HG03565 (cell line): ENCODE data around the gene PTPRN2.

Experiments used
- ATAC-seq: cut with Tn5 transposase; IDR thresholded peaks from one replicate; pipeline ENCODE4 v1.9.1; 2021; ENCODE audit warnings: mild to moderate bottlenecking, moderate library complexity; ENCODE audit not compliant: unreplicated experiment

The PTPRN2 gene

DNA sequence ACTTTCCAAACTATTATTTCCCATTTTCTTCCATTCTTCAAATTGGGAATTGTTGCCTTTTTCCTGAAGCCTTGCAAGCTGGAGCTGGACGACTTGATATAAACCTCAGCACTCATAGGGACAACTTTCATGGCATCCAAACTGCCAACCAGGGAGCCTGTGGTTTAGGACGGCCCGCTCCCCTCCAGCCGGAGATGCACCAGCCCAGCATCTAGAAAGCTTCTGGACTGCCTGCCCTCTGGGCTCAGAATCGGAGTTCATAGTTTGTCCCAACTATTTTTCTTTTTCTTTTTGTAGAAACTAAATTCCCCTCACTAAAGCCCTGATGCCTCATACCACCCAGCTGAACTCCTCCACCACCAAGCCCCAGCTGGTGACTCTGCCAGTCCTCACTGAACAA is 1050.6 kb downstream of the PTPRN2 start:
- ATAC-seq = no peak

DNA sequence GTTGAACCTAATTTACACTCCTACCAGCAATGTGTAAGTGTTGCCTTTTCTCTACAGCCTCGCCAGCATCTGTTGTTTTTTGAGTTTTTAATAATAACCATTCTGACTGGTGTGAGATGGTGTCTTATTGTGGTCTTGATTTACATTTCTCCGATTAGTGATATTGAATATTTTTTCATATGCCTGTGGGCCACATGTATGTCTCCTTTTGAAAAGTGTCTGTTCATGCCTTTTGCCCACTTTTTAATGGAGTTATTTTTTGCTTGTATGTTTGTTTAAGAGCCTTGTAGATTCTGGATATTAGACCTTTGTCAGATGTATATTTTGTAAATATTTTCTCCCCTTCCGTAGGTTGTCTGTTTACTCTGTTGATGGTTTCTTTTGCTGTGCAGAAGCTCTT is 1055.6 kb downstream of the PTPRN2 start:
- ATAC-seq = no peak

DNA sequence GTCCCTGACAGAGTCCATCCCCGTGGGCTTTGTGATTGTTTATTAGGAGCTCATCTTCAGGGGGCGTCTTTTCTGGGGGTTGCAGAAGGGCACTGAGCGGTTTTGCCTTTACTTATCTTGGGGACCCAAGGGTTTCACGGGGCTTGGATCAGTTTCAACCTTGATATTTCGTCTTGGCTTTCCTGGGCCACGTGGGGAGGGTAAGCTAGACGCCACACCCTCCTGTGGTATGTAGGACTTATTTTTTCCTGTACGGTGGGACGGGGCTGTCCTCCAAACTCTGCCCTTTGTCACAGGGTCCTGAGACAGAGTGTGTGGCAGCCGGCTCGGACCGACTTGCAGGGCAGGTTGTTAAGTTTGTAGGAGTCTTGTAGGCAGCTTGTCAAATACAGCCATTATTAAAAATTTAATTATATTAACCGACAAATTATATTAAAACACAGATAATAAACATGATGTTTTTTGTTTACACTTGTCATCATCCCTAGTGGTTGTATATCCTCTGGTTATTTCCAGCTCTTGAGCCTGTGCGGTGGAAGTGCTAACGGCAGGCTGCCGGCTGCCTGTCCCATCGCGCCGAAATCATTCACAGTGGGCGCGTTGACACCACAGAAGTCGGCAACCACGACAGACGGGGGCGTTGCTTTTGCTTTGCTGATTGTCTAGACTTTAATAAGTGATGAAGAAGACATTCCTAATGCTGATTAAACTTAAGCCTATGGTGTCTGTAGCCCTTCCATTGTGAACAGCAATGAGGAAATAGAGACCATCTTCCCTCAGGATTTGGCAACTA is 1057.7 kb downstream of the PTPRN2 start:
- no peak for ATAC-seq

DNA sequence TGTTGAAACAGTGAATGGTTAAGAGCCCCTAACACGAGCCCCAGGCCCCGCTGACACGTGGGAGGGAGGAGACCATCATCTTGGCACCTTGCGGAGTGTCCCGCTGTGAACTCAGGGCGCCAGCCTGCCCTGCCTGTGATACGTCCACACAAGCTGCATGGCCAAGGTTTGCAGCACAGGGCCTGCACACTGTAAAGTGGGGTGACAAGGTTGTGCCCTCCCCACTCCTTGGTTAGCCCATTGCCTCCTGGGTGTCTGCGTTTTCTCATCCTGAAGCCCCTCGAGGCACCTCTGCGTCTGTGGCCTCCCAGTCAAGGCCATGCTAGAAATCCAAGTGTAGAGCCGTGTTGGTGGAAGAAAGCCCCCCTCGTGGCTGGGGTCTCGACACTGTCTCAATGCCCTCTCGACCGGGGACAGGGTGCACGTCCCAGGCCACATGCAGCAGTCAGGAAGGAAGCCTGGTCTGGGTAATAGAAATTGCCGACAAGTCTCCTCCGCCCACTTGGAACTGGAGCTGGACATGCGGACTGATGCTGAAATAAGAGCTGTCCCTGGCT is 1058.8 kb downstream of the PTPRN2 start:
- ATAC-seq = no peak

DNA sequence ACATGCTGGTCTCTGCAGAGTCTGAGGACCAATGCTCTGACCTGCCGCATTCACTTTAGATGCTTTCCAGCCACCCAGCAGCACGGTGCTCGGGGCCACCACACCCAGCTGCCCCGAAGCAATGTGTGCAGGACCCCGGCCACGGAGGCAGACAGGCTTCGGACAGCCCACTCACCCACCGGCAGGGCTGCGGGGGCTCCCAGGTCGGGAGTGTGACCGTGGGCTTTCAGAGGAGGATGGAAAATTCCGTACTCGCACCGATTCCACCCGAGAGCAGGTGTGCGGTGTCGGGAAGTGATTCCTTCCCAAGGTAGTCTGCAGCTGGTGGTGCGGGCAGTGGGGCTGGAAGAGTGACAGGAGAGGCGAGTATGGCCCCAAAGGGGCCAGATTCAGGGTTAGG is 1059.9 kb downstream of the PTPRN2 start:
- no peak for ATAC-seq

DNA sequence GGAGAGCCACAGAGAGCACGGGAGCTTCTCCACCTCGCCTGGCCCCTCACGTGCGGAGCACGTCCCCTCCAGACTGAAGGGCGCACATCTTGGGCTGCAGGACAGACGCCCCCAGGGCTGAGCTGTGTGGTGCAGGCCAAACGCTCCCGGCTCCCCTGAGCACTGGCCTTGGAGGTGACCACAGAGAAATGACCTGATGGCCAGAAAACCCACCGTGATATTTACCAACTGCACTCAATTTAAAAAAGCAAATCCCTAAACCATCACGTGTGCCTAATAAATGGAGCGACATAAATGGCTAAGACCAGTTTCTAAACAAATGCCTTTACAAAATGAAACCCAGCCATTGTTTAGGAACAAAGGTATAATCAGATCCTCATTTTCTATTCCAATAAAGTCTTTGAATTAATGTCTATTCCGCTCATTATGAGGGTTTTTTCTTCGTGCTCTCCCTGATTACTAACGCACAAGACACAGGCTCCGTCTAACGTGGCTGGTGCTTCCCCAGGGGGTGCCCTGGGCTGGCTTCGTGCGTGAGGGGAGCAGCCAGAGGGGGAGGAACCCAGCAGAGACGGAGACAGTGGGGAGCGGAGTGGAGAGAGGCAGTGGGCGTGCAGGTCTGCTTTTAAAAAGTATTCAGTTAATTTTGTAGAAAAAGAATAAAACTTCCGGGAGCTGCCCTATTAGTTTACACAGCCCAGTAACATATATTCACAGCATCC is 1060.5 kb downstream of the PTPRN2 start:
- no peak for ATAC-seq

DNA sequence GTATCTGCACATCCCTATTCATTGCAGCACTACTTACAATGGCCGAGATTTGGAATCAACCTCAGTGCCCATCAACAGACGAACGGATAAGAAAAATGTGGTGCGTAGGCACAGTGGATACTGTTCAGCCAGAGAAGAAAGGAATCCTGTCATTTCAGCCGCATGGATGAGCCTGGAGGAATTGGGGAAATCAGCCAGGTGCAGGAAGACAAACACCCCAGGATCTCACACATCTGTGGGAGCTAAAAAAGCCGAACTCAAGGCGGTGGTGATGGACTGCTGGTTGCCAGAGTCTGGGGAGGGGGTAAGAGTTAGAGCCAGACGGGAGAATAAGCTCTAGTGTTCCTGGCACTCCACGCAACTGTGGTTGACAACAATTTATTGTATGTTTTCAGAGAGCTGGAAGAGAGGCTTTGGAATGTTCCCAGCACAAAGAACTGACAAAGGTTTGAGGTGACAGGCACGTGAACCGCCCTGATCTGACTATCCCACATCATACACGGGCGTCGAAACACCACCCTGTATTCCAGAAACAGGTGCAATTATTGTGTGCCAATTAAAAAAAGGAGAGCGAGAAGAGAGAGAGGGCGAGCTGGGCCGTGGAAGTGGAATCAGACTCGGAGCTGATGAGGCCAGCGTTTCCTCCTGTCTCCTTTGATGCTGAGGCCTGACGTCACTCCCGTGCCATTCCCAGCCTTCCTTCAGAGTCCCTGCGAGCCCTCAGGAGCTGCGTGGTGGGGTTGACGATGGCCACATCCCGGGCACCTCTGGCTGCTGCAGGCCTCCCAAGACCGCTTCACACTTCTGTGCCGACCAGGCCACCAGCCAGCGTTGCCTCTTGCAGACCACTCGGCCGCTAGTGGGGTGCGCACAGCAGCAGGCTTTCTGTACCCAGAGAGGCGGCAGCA is 1061.4 kb downstream of the PTPRN2 start:
- ATAC-seq = no peak

DNA sequence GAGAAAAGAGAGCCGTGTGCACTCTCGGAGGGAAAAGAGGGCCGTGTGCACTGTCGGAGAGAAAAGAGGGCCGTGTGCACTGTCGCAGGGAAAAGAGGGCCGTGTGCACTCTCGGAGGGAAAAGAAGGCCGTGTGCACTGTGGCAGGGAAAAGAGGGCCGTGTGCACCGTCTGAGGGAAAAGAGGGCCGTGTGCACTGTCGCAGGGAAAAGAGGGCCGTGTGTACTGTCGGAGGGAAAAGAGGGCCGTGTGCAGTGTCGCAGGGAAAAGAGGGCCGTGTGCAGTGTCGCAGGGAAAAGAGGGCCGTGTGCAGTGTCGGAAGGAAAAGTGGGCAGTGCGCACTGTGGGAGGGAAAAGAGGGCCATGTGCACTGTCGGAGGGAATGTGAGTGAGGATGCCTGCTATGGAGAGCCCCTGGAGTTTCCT is 1062.1 kb downstream of the PTPRN2 start:
- no peak for ATAC-seq

DNA sequence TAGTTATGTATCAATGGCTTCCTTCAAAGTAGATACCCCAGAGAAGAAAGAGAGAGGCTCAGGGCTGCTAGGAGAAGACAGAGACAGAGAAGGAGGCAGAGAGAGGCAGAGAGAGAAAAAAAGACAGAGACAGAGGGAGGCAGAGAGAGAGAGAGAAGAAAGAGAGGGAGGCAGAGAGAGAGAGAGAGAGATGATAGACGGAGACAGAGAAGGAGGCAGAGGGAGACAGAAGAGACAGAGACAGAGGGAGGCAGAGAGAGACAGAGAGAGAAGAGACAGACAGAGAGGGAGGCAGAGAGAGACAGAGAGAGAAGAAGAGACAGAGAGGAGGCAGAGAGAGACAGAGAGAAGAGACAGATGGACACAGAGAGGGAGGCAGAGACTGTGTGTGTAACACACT is 1062.9 kb downstream of the PTPRN2 start:
- ATAC-seq = no peak

DNA sequence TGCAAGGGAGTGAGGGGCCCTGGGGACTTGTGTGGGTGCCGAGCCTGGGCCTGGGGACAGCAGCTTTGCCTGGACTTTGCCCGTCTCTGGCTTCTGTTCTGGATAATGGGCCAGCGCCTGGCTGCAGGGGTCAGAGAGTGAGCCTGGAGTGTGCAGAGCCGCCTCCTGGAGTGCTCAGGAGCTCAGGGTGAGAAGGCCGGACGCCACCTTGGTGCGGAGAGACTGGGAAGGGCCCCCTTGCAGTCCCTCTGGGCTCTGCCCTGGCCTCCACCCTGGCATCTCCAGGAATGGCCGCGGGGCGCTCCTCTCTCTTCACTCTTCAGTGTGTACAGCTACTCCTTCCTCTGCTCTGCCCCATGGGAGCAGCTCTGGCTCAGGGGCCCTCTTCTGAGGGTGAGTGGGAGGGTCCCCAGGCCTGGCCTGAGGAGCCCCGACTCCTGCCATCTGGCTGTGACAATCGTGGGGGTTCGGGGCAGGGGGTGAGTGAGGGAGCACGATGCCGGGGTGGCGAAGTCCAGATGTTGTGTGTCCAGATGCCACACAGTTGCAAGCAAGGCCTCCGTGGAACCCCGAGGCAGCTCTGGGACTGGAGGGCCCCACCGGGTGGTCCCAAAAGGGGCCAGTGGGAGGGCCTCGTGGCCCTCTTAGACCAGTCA is 1063.7 kb downstream of the PTPRN2 start:
- ATAC-seq = no peak

DNA sequence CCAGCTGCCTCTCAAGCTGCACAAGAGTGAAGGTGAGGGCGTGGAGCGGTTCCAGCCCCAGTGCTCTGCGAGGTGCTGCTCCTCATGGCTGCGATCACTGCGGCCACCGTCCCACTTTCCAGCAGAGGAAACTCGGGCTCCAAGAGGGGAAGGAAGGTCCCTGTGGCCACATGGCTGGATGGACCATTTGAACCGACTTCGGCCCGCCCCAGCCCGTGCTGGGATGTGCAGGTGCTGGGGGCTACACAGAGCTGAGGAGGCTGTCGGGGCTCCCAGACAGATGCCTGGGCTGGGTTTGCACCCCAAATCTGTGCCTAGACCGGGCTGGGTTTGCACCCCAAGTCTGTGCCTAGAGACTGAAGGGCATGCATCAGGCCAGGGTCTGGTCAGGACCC is 1064.3 kb downstream of the PTPRN2 start:
- ATAC-seq = no peak

DNA sequence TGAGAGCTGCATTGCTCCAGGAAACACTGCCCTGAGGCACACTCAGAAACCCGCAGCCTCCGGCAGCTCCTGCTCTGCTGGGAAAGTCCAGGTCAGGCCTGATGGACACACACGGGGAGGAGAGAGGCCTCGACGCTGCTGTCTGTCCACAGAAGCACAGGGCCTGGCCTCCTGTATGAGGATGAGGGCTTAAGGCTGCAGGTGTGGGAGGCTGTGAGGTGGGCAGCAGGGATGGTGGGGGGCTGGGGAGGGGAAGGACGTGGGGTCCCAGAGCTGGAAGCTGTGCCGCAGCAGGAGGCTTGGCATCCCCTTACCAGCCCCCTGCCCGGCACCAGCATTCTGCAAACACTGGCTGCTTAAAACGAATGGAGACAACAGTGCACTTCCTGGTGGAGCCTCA is 1064.7 kb downstream of the PTPRN2 start:
- ATAC-seq = no peak

DNA sequence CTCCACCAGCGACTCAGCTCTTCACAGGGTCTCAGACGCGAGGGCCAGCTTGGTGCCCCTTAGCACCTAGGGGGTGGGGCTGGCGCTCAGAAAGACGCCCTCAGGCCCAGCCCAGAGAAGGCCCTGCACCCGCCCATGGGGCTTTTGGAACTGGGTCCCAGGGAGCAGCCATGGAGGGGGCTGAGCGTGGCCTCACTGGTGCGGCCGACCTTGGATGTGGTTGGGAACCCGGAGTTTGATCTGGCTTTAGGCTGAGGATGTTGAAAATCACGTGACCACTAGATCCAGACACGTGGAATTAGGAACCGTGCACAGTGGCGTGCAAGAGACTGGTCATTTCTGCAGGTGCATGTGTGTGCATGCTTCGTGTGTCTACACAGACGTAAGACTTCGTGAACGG is 1065.4 kb downstream of the PTPRN2 start:
- no peak for ATAC-seq

DNA sequence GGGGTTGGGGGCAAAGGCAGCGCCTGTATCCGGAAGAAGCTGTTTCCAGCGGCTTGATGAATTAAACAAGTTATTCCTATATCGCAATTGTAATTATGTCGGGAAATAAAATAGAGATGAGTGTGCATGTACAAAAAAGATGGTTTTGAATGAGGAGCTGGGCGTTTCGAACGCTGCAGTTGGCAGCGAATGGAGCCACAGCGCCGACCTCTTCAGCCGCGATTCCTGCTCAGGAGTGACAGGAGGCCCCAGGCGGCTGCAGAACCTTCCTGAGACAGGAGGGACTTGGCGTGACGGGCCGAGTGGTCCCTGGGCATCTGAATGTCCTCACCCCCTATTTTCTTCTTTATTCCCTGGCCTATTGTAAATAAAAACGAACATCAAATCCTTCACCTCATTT is 1065.9 kb downstream of the PTPRN2 start:
- no peak for ATAC-seq

DNA sequence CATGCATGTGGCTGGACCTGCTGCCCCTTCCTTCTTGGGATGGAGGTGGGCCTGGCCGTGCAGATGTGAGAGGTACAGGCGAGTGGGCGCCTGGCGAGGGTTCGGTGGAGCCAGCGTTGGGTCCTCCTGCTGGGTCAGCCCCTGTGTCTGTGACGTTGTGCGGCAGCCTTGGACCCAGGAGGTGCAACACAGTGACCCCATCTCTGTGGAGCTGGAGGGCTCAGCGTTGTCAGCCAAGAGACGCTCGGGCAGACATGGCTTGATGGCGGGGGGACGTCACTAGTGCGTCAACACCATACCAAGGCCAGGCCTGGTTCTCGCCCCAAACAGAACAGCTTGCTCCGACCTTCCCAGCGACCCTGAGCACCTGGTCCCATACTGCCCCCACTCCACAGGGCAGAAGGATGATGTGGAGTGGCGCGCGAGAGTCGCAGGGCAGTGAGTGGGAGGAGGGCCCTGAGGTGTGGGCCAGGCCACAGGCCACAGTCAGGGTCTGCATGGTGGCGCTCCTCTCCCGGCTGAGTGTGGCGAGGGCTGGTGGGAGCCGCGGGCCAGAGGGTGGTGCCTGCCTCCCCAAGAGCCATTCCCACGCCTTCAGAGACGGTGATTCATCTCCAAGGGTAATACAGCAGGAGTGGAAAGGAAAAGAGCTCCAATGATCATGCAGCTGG is 1066.4 kb downstream of the PTPRN2 start:
- ATAC-seq = no peak

DNA sequence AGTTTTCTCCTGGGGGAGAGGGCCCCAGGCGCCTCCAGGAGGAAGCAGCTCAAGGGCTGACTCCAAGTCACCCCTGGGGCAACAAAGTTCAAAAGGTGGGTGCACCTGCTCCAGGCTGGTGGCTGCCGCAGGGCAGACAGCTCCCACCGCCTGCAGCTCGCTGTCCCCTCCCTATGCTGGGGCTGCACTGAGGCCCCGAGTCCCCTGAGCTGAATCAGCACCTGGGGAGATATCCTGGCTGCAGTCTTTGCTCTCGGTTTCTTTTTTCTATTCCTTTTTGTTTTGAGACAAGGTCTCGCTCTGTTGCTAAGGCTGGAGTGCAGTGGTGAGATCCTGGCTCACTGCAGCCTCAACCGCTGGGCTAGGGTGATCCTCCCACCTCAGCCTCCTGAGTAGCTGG is 1067.4 kb downstream of the PTPRN2 start:
- ATAC-seq = peak; percentile 97

DNA sequence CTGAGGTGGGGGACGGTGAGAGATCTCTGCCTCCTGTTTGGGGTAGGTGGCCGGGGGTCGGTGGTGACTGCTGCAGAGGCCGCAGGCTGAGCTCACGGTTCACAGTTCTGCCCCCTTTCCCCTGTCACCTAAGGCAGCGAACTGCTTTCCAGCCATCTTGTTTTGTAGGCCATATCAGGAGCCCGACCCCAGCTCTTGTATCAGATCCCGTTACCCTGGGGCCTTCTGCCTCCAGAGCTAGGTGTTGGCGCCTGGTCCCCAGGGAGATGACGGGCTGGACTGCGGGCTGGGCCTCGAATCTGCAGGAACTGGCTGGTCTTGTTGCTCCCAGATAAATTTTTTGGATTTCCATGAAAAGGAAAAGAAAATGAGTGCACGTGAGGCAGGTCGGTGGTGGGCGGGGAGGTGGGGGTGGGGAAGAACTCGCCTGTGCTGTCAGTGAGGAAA is 1067.8 kb downstream of the PTPRN2 start:
- no peak for ATAC-seq

DNA sequence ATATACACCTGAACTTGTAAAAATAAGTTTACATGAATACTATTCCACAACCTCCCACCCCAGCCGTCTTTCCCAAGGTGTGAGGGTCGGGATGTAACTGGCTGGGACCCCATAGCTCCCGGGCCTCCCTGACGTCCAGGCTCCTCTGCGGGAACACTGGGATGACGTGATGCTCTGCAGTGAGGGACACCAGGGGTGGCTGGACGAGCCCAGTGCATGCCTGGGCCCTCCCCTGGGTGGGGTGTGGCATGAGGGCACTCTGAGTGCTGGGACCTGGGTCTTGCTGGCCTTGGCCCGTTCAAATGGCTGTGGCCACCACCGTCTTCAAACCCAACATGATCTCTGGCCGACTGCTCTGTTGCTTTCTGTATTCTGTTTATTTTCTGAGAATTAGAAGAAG is 1068.4 kb downstream of the PTPRN2 start:
- no peak for ATAC-seq

DNA sequence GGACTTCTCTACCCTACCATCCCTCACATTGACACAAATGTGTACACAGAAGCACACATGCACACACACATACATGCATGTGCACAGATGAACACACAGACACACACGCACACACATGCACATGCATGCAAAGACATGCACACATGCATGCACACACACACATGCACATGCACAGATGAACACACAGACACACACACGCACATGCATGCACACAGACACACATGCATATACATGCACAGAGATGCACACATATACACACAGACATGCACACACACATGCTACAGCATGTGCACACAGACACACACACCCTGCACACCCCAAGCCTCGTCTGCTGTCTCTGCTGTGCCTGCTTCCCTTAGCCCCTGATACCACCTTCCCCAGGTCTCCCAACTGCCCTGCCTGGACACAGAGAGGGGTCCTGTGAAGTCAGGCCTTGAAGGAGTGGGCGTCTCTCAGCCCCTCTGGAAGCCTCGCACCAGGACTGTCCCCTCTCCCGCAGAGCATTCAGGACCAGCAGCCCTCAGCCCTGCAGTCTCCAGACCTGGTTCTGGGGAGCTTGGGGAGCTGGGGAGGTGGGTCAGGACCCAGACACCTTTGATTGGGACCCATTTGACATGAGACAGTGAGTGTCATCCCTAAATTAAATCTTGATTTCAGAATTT is 1069.0 kb downstream of the PTPRN2 start:
- ATAC-seq = no peak
